NCI-H526 treated with DMSO at 0.1 percent for 48 hours (cell line): ENCODE data around the gene TUBA1B.

Experiments used
- DNase-seq: peaks from one replicate; lab custom pipeline; 2025; lab: John Stamatoyannopoulos, UW

TUBA1B gene

DNA sequence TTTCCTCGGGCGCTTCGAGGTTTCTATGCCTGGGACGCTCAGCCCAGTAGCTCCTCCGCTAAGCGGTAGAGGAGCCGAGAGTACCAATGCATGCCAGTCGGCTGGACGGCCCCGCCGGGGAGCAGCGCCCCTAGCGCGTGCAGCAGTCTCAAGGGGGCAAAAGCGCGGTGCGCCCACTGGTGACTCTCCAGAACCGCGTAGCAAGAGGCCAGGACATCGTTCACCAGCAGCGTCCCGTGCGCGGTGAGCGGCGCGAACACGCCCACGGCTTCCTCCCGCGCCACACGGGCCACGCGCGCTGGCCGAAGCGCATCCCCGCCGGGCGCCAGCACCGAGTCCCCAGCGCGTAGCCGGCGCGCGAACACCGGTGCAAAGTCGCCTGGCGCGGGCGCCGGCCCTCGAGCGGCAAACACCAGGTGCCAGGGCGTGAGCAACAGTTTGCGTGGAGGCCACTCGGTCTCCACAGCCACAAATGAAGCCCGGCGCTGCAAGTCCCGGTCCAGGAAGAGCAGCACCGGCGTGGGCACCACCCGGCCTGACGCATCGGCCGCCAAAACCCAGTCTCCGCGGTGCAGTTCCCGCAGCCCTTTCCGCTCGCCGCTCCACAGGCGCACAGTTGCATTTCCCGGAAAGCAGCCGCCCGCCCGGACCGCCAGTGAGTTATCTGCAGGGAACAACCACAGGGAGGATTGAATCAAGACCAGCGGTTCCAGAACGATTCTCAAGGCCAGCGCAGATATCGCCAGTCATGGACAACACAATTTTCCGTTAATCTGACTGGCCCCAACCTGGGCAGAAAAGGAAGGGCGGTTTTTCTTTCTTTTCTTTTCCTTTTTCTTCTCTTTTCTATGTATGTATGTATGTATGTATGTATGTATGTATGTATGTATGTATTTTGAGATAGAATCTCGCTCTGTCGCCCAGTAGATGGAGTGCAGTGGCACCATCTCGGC is 41.1 kb downstream of the TUBA1B start:
- DNase-seq = peak; percentile 17

DNA sequence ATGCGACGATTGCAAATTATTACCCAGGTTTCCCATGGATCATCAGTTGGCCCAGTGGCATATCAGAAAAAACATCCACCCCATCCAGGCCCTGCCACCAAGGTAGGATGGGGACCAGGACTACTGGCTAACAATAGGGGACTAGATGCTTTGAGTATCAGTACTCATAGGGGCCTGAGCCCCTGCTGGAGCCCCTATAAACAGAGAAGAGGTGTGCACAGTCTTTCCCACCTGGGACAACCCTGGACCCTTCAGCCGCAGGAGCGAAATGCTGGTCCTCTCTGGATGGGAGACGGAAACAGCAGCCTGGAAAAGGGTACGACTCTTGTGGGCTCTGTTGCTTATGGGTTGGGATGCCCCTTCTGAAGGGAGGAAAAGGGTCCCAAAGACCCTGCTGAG is 42.3 kb downstream of the TUBA1B start:
- DNase-seq = no peak

DNA sequence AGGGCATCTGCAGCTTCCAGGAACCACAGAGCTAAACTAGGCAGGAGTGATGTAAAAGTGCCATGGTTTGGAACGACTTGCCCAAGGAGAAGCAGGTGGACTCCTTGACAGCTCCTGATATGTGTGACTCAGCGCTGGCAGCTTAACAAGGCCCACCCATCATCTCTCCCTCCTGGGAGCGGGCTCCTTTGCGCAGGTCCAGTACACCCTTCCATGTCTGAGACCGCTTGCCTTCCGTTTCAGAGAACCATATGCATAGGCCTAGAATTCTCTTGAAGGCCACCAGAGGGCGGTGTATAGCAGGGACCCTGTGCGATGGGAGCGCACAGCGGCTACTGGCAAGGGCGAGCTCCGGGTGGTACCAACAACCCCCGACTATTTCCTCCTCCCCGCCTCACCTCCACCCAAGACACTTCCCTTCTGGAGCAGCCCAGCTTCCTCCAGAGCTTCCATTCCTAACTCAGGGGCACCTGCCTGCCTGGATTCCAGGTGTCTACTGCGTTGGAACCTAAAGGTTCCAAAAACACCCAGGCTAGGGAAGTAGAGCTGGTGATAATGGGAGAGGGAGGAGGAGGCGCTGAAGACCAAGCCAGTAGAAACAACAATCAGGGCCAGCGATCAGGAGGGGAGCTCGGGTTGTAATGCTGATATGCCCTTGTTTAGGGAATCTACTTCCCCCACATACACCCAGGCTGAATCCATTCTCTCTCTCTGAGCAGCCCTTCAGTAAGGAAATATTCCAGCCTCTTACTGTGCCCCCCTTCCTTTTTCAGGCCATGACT is 42.9 kb downstream of the TUBA1B start:
- peak; percentile 85 for DNase-seq

DNA sequence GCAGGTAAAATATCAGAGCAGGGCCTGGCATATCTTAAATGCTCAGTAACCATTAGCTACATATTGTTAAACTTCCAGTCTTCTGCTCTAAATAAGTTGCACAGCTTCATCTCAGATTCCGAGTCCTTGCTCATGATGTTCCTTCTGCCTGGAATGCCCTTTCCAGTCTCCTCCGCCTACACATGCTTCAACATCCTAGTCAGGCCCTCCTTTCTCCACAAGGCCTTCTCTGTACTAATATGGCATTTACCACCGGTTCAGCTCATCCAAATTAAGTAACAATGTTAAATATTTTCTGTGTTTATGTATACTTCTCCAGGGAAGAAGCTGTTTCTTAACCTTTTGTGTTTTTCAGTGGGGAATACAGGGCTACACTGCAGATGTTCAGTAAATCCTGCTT is 45.1 kb downstream of the TUBA1B start:
- DNase-seq = no peak

DNA sequence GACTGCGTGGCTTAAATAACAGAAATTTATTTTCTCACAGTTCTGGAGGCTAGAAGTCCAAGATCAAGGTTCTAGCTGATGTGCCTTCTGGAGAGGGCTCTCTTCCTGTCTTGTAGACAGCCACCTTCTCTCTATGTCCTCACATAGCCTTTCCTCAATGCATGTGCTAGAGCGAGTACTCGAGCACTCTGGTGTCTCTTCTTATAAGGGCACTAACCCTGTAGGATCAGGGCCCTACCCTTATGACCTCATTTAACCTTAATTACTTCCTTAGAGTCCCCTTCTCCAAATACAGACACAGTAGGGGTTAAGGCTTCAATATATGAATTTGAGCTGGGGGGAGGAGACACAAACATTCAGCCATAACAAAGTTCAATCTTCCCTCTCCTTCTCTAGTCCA is 46.8 kb downstream of the TUBA1B start:
- DNase-seq = no peak

DNA sequence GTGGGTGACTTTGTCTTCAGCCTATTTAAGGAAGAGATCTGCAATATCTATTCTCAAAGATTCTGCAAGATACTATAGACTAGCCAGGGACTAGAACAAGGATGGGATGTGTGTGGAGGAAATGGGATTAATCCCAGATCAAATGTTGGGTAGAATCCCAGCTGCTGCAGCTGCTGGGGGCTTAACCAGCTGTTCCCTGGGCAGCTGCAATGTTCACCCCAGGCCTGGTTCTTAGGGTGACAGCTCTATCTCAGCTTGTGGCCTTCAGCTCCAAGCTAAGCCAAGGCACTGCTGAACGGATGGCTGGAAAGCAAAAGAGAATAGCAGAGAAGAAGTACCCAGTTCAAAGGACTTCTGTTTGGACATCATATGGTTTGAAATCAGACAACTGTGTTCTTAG is 51.4 kb downstream of the TUBA1B start:
- DNase-seq = no peak
